AG04449 (cell line): ENCODE data around the gene EIF4G1.

ENCODE experiments used
- CTCF ChIA-PET: fragments of 350-600 bp; formaldehyde crosslinking; extraction: SDS; loops from one replicate; lab custom pipeline; 2021; ENCODE audit warnings: antibody characterized with exemption; lab: Yijun Ruan, JAX
- POLR2A ChIA-PET: fragments of 400-600, 350-600 bp; formaldehyde crosslinking; extraction: SDS; loops from one replicate; lab custom pipeline; 2020; ENCODE audit warnings: antibody characterized with exemption, inconsistent platforms; lab: Yijun Ruan, JAX
- DNase-seq: peaks from one replicate; pipeline ENCODE4 v3.0.0-alpha.2; 2010; ENCODE audit warnings: low read depth, low spot score
- H3K4me3 ChIP-seq: 2 replicates; pipeline ENCODE4 v1.5.1; 2011; ENCODE audit warnings: low read depth, mild to moderate bottlenecking, control low read depth, low read length
- TF ChIP-seq, protein P1 (sequence below): IDR thresholded peaks from one replicate; pipeline ENCODE4 v1.5.1; 2011; ENCODE audit warnings: mild to moderate bottlenecking, moderate library complexity, low read length, control low read depth, inconsistent platforms; ENCODE audit not compliant: insufficient read depth; ENCODE audit errors: missing control alignments

Gene EIF4G1

GRCh38 chr3:184358124-184358767 is 43.8 kb downstream of the EIF4G1 start:
- CTCF ChIA-PET: interaction anchor here (2.7 to 3.9 kb wide), 3 partner anchors 10 to 156 kb away, joined by 9 to 20 read pairs (median 17); no protein-coding TSS in a partner anchor
- DNase-seq: no peak
- TF ChIP-seq, protein P1, sequence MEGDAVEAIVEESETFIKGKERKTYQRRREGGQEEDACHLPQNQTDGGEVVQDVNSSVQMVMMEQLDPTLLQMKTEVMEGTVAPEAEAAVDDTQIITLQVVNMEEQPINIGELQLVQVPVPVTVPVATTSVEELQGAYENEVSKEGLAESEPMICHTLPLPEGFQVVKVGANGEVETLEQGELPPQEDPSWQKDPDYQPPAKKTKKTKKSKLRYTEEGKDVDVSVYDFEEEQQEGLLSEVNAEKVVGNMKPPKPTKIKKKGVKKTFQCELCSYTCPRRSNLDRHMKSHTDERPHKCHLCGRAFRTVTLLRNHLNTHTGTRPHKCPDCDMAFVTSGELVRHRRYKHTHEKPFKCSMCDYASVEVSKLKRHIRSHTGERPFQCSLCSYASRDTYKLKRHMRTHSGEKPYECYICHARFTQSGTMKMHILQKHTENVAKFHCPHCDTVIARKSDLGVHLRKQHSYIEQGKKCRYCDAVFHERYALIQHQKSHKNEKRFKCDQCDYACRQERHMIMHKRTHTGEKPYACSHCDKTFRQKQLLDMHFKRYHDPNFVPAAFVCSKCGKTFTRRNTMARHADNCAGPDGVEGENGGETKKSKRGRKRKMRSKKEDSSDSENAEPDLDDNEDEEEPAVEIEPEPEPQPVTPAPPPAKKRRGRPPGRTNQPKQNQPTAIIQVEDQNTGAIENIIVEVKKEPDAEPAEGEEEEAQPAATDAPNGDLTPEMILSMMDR: no peak
- H3K4me3 ChIP-seq: no peak overlapping the region
- POLR2A ChIA-PET: no interaction called here

GRCh38 chr3:184358921-184359350 is 44.5 kb downstream of the EIF4G1 start:
- ChIA-PET CTCF (interaction anchor here (2.7 to 4.1 kb wide), 4 partner anchors 7 to 155 kb away, joined by 9 to 20 read pairs (median 18); no protein-coding TSS in a partner anchor), POLR2A (no interaction called here)
- no peak for DNase-seq

GRCh38 chr3:184359610-184360009 is 45.2 kb downstream of the EIF4G1 start:
- no peak for DNase-seq
- CTCF ChIA-PET: interaction anchor here (2.7 to 4.1 kb wide), 4 partner anchors 8 to 154 kb away, joined by 9 to 20 read pairs (median 18); no protein-coding TSS in a partner anchor
- H3K4me3 ChIP-seq: no peak overlapping the region
- POLR2A ChIA-PET: interaction anchor here (0.7 kb wide), 1 partner anchor 49 kb away, joined by 3 read pairs; no protein-coding TSS in a partner anchor
- TF ChIP-seq, protein P1: no peak

More at GRCh38 chr3:184358921-184359350, 44.5 kb downstream of the EIF4G1 start:
- TF ChIP-seq, protein P1: no peak
- no peak overlapping the region for H3K4me3 ChIP-seq

DNA sequence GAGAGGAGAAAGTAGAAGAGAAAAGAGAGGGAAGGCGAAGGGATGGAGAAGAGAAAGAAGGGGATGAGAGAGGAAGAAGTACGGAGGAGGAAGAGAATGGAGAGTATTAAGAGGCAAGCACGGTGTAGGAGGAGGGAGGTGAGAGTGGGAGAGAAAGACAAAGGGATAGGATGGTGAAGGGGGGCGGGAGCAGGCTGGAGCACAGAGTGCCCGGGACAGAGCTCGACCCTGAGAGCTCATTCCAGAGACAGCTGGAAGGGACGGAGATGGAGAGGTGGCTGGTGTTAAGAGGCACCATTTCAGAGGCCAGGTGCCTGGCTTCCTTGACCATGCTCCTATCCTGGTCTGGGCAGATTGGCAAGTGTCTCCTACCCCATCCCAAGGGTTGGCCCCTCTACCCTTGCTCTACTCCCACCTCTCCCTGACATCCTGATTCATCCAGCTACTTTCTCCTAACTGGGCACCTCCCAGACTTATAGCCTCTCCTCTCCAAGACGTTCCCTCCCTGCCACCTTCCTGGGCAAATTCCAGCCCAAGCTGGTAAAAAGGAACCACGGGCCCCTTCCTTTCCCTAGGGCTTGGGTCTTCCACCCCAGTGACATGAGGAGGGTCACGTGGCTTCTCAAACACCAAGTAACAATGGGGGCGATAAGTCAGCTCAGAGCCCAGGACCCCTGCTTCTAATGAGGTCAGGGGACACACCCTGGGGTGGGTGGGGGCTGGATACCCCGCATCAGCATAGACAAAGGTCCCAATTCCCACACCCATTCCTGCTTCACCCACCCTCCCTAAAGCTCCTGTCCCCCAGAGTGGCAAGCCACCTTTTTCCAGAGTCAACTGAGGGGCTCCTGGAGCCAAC is 45.9 kb downstream of the EIF4G1 start:
- TF ChIP-seq, protein P1: no peak
- no peak for DNase-seq
- ChIA-PET CTCF (interaction anchor here (2.3 to 4.1 kb wide), 5 partner anchors 8 to 153 kb away, joined by 6 to 20 read pairs (median 17); partner anchors contain the start of gene FAM131A), POLR2A (interaction anchor here (0.7 kb wide), 1 partner anchor 50 kb away, joined by 3 read pairs; no protein-coding TSS in a partner anchor)
- H3K4me3 ChIP-seq: peak overlapping the region; percentile 80

GRCh38 chr3:184360929-184361531 is 46.6 kb downstream of the EIF4G1 start:
- peak overlapping the region; percentile 80 for H3K4me3 ChIP-seq
- ChIA-PET POLR2A (no interaction called here), CTCF (interaction anchor here (2.3 to 4.1 kb wide), 6 partner anchors 9 to 153 kb away, joined by 6 to 22 read pairs (median 18); partner anchors contain the start of gene FAM131A)
- TF ChIP-seq, protein P1: no peak
- no peak for DNase-seq
